Esophagus squamous epithelium (tissue), 4 donors: Measurements from ENCODE around the gene TRIM17.

Experiments used
- CTCF ChIP-seq, 6 experiments: fragments of 450-650 bp in 4 of 6; fragments of 200-600 bp in 2 of 6; sonication (generic) in 2 of 6; IDR thresholded peaks; one replicate each; pipeline ENCODE4 v1.5.1; 2016 to 2019; ENCODE audit warnings: antibody characterized with exemption in 6 of 6, mild to moderate bottlenecking in 4 of 6, moderate library complexity in 4 of 6
- POLR2A ChIP-seq, 4 donors: fragments of 450-650 bp; IDR thresholded peaks; one replicate each; pipeline ENCODE4 v1.6.1; 2017; ENCODE audit warnings: antibody characterized with exemption in 4 of 4, mild to moderate bottlenecking in 4 of 4, moderate library complexity in 3 of 4

GRCh38 chr1:228434689-228435088 lies 18.0 kb upstream of the TRIM17 start:
- no peak for TF ChIP-seq POLR2A (IDR thresholded peaks at IDR 0.05)
- TF ChIP-seq CTCF (IDR thresholded peaks at IDR 0.05), result no peak
